Activated T-cell treated with anti-CD3 and anti-CD28 coated beads for 24 hours (primary cell): ENCODE measurements around the gene PRELP.
"Not testable (repeated sequence)": the region's sequence is repeated elsewhere in the genome, so short reads cannot be mapped to it uniquely, and the experiment has no call there.

Source experiments
- DNase-seq: peaks from one replicate; pipeline ENCODE4 v3.0.0-alpha.2; 2020; ENCODE audit warnings: low read depth

Gene PRELP

GRCh38 chr1:203454986-203455471 lies 20.6 kb upstream of the PRELP start:
- DNase-seq: no peak

GRCh38 chr1:203455706-203456105 lies 19.9 kb upstream of the PRELP start:
- DNase-seq: no peak

GRCh38 chr1:203456577-203456976 lies 19.0 kb upstream of the PRELP start:
- DNase-seq: no peak

GRCh38 chr1:203458078-203458477 lies 17.5 kb upstream of the PRELP start:
- DNase-seq: no peak

- DNase-seq: no peak
These were observed 15.9 kb upstream of the PRELP start for GRCh38 chr1:203459671-203460201.

- DNase-seq: no peak
These were observed 13.9 kb upstream of the PRELP start for GRCh38 chr1:203461717-203462116.

- no peak for DNase-seq
These were observed 13.5 kb upstream of the PRELP start for GRCh38 chr1:203462143-203462542.

- DNase-seq: no peak
These were observed 12.7 kb upstream of the PRELP start for GRCh38 chr1:203462878-203463277.

GRCh38 chr1:203463469-203464062 lies 12.0 kb upstream of the PRELP start:
- DNase-seq: no peak

GRCh38 chr1:203464226-203464625 lies 11.4 kb upstream of the PRELP start:
- DNase-seq: no peak

GRCh38 chr1:203464743-203465142 lies 10.9 kb upstream of the PRELP start:
- DNase-seq: no peak

- no peak for DNase-seq
These were observed 10.3 kb upstream of the PRELP start for GRCh38 chr1:203465146-203465798.

GRCh38 chr1:203465948-203466347 lies 9.7 kb upstream of the PRELP start:
- DNase-seq: no peak

- DNase-seq: not testable (repeated sequence)
These were observed 8.6 kb upstream of the PRELP start for GRCh38 chr1:203466906-203467549.

- no peak for DNase-seq
These were observed 8.1 kb upstream of the PRELP start for GRCh38 chr1:203467550-203467921.

GRCh38 chr1:203468326-203468725 lies 7.3 kb upstream of the PRELP start:
- no peak for DNase-seq

- DNase-seq: no peak
These were observed 5.4 kb upstream of the PRELP start for GRCh38 chr1:203470240-203470639.

GRCh38 chr1:203471841-203472240 lies 3.8 kb upstream of the PRELP start:
- DNase-seq: no peak

GRCh38 chr1:203473281-203473680 lies 2.3 kb upstream of the PRELP start:
- no peak for DNase-seq

GRCh38 chr1:203473781-203474305 lies 1.8 kb upstream of the PRELP start:
- no peak for DNase-seq

- DNase-seq: no peak
These were observed 709 bp downstream of the PRELP start for GRCh38 chr1:203476216-203476814.

- DNase-seq: no peak
These were observed 2.1 kb downstream of the PRELP start for GRCh38 chr1:203477748-203478147.

- no peak for DNase-seq
These were observed 2.6 kb downstream of the PRELP start for GRCh38 chr1:203478231-203478630.
